Gastroesophageal sphincter (tissue), 3 donors: ENCODE results near the gene AATK.

Experiments
- CTCF ChIP-seq, 4 experiments: fragments of 200-600 bp in 2 of 4; fragments of 450-650 bp in 2 of 4; sonication (generic) in 1 of 4; IDR thresholded peaks; one replicate each; pipeline ENCODE4 v1.5.1; 2017 to 2019; ENCODE audit warnings: antibody characterized with exemption in 4 of 4, mild to moderate bottlenecking in 2 of 4, moderate library complexity in 2 of 4
- POLR2A ChIP-seq, 2 donors: fragments of 450-650 bp; IDR thresholded peaks; one replicate each; pipeline ENCODE4 v1.6.1; 2017; ENCODE audit warnings: antibody characterized with exemption in 2 of 2, mild to moderate bottlenecking in 2 of 2, moderate library complexity in 1 of 2
- POLR2AphosphoS5 ChIP-seq: sonication (generic); formaldehyde crosslinking; IDR thresholded peaks from one replicate; pipeline ENCODE4 v1.6.1; 2017; ENCODE audit warnings: antibody characterized with exemption

- TF ChIP-seq CTCF (IDR thresholded peaks at IDR 0.05) (no peak), POLR2A (IDR thresholded peaks at IDR 0.05) (no peak), POLR2AphosphoS5 (no peak)
Observed at GRCh38 chr17:81082177-81083073, 83.6 kb downstream of the AATK start.
